ENCODE data around the gene CDH6.

DNA sequence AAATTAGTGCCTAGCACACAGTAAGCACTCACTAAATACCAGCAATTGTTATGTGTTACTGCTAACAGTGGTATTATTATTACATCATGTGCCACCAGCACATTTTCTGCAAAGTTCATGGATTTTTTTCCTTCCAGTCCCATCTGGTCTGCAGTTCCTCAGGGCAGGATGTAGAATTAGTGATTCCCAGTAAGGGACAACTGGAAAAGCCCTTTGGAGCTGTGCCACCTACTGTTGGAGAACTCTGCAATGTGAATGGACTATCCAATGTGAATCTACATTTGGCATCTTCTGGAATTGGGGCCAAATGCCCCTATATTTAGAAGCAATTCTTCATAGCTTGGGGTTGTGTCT is 154.0 kb downstream of the CDH6 start:
- TF ChIP-seq, protein P1, sequence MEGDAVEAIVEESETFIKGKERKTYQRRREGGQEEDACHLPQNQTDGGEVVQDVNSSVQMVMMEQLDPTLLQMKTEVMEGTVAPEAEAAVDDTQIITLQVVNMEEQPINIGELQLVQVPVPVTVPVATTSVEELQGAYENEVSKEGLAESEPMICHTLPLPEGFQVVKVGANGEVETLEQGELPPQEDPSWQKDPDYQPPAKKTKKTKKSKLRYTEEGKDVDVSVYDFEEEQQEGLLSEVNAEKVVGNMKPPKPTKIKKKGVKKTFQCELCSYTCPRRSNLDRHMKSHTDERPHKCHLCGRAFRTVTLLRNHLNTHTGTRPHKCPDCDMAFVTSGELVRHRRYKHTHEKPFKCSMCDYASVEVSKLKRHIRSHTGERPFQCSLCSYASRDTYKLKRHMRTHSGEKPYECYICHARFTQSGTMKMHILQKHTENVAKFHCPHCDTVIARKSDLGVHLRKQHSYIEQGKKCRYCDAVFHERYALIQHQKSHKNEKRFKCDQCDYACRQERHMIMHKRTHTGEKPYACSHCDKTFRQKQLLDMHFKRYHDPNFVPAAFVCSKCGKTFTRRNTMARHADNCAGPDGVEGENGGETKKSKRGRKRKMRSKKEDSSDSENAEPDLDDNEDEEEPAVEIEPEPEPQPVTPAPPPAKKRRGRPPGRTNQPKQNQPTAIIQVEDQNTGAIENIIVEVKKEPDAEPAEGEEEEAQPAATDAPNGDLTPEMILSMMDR (IDR thresholded peaks at IDR 0.05 in 4 of 5, conservative IDR thresholded peaks at IDR 0.05 in 1 of 5) = no peak
- no peak for TF ChIP-seq POLR2A (IDR thresholded peaks at IDR 0.05)
